Osteoblast (primary cell): ENCODE results near the gene EIF2S2. TPM values are rescaled to one million over a fixed set of nuclear protein-coding genes. Genes with fewer than 3 reads are reported as not detected.

Experiments
- DNase-seq: peaks from one replicate; pipeline ENCODE4 v3.0.0; 2011; ENCODE audit warnings: low spot score, mixed read lengths; ENCODE audit not compliant: insufficient read length; ENCODE audit errors: missing footprints
- H2AFZ ChIP-seq: 2 replicates; pipeline ENCODE4 v1.6.0; 2011; ENCODE audit warnings: mild to moderate bottlenecking, low read length
- H3K27ac ChIP-seq: 2 replicates; pipeline ENCODE4 v1.5.1; 2011; ENCODE audit warnings: mild to moderate bottlenecking, low read depth, low read length, moderate library complexity
- H3K27me3 ChIP-seq: 2 replicates; pipeline ENCODE4 v1.6.0; 2012; ENCODE audit warnings: mild to moderate bottlenecking, control low read depth, inconsistent platforms, low read length, moderate library complexity; ENCODE audit not compliant: insufficient read depth
- H3K36me3 ChIP-seq: 2 replicates; pipeline ENCODE4 v1.5.1; 2011; ENCODE audit warnings: mild to moderate bottlenecking, low read length, control low read depth, moderate library complexity; ENCODE audit not compliant: insufficient read depth
- H3K4me1 ChIP-seq: 2 replicates; pipeline ENCODE4 v1.5.1; 2011; ENCODE audit warnings: mild to moderate bottlenecking, low read length, control low read depth, moderate library complexity; ENCODE audit not compliant: insufficient read depth
- H3K4me2 ChIP-seq: 2 replicates; pipeline ENCODE4 v1.6.0; 2011; ENCODE audit warnings: mild to moderate bottlenecking, low read length; ENCODE audit not compliant: insufficient read depth
- H3K4me3 ChIP-seq: fragments of 200-600 bp; sonication (generic); 3 replicates; pipeline ENCODE4 v1.5.1; 2012; ENCODE audit warnings: mild to moderate bottlenecking, low read length, inconsistent platforms; ENCODE audit not compliant: insufficient read depth
- H3K79me2 ChIP-seq: 2 replicates; pipeline ENCODE4 v1.6.0; 2012; ENCODE audit warnings: mild to moderate bottlenecking, low read length, control low read depth, inconsistent platforms; ENCODE audit not compliant: insufficient read depth
- H3K9me3 ChIP-seq: 2 replicates; pipeline ENCODE4 v1.5.1; 2011; ENCODE audit warnings: low read depth, low read length, control low read depth
- H4K20me1 ChIP-seq: 2 replicates; pipeline ENCODE4 v1.6.0; 2012; ENCODE audit warnings: mild to moderate bottlenecking, low read length, control low read depth; ENCODE audit not compliant: insufficient read depth
- total RNA-seq: library from RNA; depleted of rRNA; stranded (reverse); fragments of >200 nt; gene quantifications from 2 replicates; pipeline ENCODE4 v1.2.3, GENCODE V29; 2012
- TF ChIP-seq, protein P1 (sequence below): IDR thresholded peaks from 2 replicates; pipeline ENCODE4 v1.5.1; 2011; ENCODE audit warnings: mild to moderate bottlenecking, low read depth, low read length, moderate library complexity; ENCODE audit errors: extremely low read depth

Gene EIF2S2
- total RNA-seq, 1 donor = 148 TPM

GRCh38 chr20:34083137-34083536 is 28.9 kb downstream of the EIF2S2 start:
- peaks cover 8% of the 10 kb centered on the region for H3K79me2 ChIP-seq
- no peaks in the 10 kb centered on the region for H3K9me3 ChIP-seq
- H3K4me3 ChIP-seq = no peak overlapping the region
- no peak overlapping the region for H2AFZ ChIP-seq
- H4K20me1 ChIP-seq = peaks cover 25% of the 10 kb centered on the region
- H3K27me3 ChIP-seq = no peaks in the 10 kb centered on the region
- peaks cover 18% of the 10 kb centered on the region for H3K4me1 ChIP-seq
- H3K36me3 ChIP-seq = peaks cover 38% of the 10 kb centered on the region
- TF ChIP-seq, protein P1, sequence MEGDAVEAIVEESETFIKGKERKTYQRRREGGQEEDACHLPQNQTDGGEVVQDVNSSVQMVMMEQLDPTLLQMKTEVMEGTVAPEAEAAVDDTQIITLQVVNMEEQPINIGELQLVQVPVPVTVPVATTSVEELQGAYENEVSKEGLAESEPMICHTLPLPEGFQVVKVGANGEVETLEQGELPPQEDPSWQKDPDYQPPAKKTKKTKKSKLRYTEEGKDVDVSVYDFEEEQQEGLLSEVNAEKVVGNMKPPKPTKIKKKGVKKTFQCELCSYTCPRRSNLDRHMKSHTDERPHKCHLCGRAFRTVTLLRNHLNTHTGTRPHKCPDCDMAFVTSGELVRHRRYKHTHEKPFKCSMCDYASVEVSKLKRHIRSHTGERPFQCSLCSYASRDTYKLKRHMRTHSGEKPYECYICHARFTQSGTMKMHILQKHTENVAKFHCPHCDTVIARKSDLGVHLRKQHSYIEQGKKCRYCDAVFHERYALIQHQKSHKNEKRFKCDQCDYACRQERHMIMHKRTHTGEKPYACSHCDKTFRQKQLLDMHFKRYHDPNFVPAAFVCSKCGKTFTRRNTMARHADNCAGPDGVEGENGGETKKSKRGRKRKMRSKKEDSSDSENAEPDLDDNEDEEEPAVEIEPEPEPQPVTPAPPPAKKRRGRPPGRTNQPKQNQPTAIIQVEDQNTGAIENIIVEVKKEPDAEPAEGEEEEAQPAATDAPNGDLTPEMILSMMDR = peak; percentile 31
- no peak overlapping the region for H3K4me2 ChIP-seq
- peak overlapping the region; percentile 71 for H3K27ac ChIP-seq
- DNase-seq = peak; percentile 99

- no peak for DNase-seq
- Histone ChIP-seq H3K27ac (peak overlapping the region; percentile 71), H3K79me2 (peaks cover 6% of the 10 kb centered on the region), H3K27me3 (no peaks in the 10 kb centered on the region), H2AFZ (no peak overlapping the region), H3K36me3 (peaks cover 39% of the 10 kb centered on the region), H3K4me1 (peaks cover 18% of the 10 kb centered on the region), H3K4me3 (no peak overlapping the region), H3K4me2 (no peak overlapping the region), H3K9me3 (no peaks in the 10 kb centered on the region), H4K20me1 (peaks cover 25% of the 10 kb centered on the region)
- TF ChIP-seq, protein P1 = no peak
Observed at GRCh38 chr20:34082232-34082887, 29.7 kb downstream of the EIF2S2 start.

DNA sequence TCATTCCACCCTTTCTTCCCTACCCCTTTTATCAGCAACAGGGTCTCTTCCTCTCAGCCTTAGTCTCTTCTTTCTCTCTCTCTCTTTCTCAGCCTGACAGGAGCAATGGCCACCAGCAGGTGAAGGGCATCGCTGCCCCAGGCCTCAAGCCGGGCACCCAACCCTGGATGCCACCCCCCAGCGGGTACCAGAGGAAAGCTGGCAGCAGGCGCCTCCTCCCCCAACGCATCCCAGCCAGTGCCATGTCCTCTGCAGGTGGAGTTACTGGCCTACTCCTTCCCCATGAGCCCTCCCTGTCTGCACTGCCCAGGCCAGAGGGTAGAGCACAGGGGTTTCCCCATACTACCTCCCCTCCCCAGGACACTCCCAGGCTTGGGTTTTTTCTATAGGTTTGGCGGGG is 32.2 kb downstream of the EIF2S2 start:
- no peak for DNase-seq
- H3K4me3 ChIP-seq = no peak overlapping the region
- H3K27me3 ChIP-seq = no peaks in the 10 kb centered on the region
- TF ChIP-seq, protein P1 = no peak
- H3K79me2 ChIP-seq = peaks cover 9% of the 10 kb centered on the region
- no peak overlapping the region for H3K4me2 ChIP-seq
- peaks cover 46% of the 10 kb centered on the region for H3K36me3 ChIP-seq
- H3K27ac ChIP-seq = no peak overlapping the region
- H4K20me1 ChIP-seq = peaks cover 19% of the 10 kb centered on the region
- H3K9me3 ChIP-seq = no peaks in the 10 kb centered on the region
- no peak overlapping the region for H2AFZ ChIP-seq
- peaks cover 18% of the 10 kb centered on the region for H3K4me1 ChIP-seq

DNA sequence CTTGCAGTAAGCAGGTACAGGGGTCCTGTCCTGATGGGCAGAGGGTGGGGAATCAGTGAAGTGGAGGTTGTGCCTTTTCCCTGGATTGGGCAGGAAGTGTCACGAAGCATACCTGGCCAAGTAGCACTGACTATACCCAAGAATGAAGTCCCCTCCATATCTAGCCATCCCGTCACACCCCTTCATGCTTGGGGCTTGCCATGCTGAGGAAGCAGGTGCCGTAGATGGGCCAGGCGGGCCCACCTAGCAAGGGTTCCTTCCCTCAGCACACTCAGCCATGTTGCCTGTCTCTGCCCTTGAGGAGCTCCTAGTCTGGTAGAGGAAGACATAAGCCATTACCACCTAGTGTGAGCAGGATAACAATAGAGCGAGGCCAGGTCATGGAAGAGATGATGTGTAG is 33.5 kb downstream of the EIF2S2 start:
- no peaks in the 10 kb centered on the region for H3K9me3 ChIP-seq
- no peak overlapping the region for H2AFZ ChIP-seq
- H3K27ac ChIP-seq = no peak overlapping the region
- H3K36me3 ChIP-seq = peaks cover 48% of the 10 kb centered on the region
- H3K27me3 ChIP-seq = no peaks in the 10 kb centered on the region
- peaks cover 12% of the 10 kb centered on the region for H3K4me1 ChIP-seq
- H3K4me3 ChIP-seq = no peak overlapping the region
- no peak for DNase-seq
- peaks cover 18% of the 10 kb centered on the region for H3K79me2 ChIP-seq
- no peak overlapping the region for H3K4me2 ChIP-seq
- peaks cover 24% of the 10 kb centered on the region for H4K20me1 ChIP-seq
- TF ChIP-seq, protein P1 = no peak
